GM12874 (cell line): ENCODE data around the gene GPC6.

Source experiments
- CTCF ChIP-seq: IDR thresholded peaks from 2 replicates; pipeline ENCODE4 v1.5.1; 2011; ENCODE audit warnings: low read depth, mild to moderate bottlenecking, control low read depth, low read length, moderate library complexity; ENCODE audit not compliant: insufficient read depth

Gene GPC6

GRCh38 chr13:94232161-94232950, 1005.7 kb downstream of the GPC6 start:
- no peak for TF ChIP-seq CTCF

GRCh38 chr13:94232956-94233355, 1006.3 kb downstream of the GPC6 start:
- TF ChIP-seq CTCF, result no peak

- TF ChIP-seq CTCF, result no peak
Measured at GRCh38 chr13:94233401-94233800, 1006.8 kb downstream of the GPC6 start.

- TF ChIP-seq CTCF, result no peak
Measured at GRCh38 chr13:94233837-94234236, 1007.2 kb downstream of the GPC6 start.

- TF ChIP-seq CTCF, result no peak
Measured at GRCh38 chr13:94234738-94235137, 1008.1 kb downstream of the GPC6 start.

GRCh38 chr13:94236132-94236531, 1009.5 kb downstream of the GPC6 start:
- no peak for TF ChIP-seq CTCF

- TF ChIP-seq CTCF, result no peak
Measured at GRCh38 chr13:94236872-94237271, 1010.3 kb downstream of the GPC6 start.
